Left colon (tissue), 2 donors: ENCODE measurements around the gene SLC16A1. TPM values are rescaled to one million over a fixed set of nuclear protein-coding genes. Genes with fewer than 3 reads are reported as not detected.
"Not testable (repeated sequence)": the region's sequence is repeated elsewhere in the genome, so short reads cannot be mapped to it uniquely, and the experiment has no call there.

Source experiments
- ATAC-seq: fragments of 200-7000 bp; cut with Tn5 transposase; one replicate; pipeline ENCODE4 v1.9.1; 2020; ENCODE audit warnings: mild to moderate bottlenecking, moderate library complexity
- DNase-seq, 2 donors: peaks; one replicate each; pipeline ENCODE4 v3.0.0-alpha.2; 2020
- intact Hi-C, 2 donors: fragments of 100-400 bp; cut with DNase I in 1 of 2; cut with micrococcal nuclease in 1 of 2; formaldehyde crosslinking; loops; one replicate each; pipeline versions ENCODE4 v1.11.2 to v1.14.0; 2022; cut with DNase I, micrococcal nuclease
- total RNA-seq, 2 donors: library from RNA; stranded (reverse); fragmentation: NEBNext Ultra II Directional; extraction: Animal tissue kit (Norgen Biotek cat#: 25700); gene quantifications; one replicate each; pipeline ENCODE4 v1.2.1, GENCODE V29; 2021
- donor health status: DM: no; HTN: no; CAD: no.
- donor health status: DM: yes; HTN: yes; CAD: no.

The SLC16A1 gene
- total RNA-seq, 2 donors from 2014 or later: 83.3 to 121 TPM

DNA sequence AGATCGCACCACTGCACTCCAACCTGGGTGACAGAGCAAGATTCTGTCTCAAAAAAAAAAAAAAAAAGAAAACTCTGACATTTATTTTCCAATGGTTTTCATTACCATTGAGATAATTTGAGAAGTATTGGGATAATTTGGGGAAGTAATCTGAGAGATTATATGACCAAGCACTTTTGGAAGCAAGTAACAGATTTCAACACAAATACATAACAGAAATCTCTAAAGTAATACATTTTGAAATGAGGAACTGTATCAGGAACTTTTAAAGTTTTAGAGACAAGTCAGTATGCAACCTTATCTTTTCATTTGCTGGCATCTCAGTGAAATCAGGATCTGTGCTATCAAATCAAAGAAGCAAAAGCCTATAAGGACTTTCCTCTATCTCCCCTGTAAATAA is 25.4 kb upstream of the SLC16A1 start:
- intact Hi-C loops: no loop called here
- DNase-seq (no peak), ATAC-seq (peak; percentile 8)

DNA sequence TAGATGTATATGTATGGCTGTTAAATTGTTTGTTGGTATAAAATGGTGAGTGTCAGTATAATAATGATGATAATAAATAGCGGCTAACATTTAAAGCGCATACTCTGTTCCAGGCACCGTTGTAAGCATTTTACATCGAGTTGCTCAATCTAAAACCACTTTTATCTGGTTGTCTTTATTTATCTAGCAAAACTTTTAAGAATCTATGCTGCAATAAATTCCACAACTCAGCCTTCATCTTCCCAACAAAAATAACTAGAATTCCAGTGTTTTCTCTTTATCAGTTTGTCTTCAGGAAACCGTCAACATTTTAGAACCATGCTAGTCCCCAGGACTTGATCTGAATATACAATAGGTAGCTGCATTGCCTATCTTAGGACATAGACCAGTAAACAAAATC is 19.3 kb upstream of the SLC16A1 start:
- ATAC-seq: no peak
- no peak for DNase-seq
- intact Hi-C loops: no loop called here

DNA sequence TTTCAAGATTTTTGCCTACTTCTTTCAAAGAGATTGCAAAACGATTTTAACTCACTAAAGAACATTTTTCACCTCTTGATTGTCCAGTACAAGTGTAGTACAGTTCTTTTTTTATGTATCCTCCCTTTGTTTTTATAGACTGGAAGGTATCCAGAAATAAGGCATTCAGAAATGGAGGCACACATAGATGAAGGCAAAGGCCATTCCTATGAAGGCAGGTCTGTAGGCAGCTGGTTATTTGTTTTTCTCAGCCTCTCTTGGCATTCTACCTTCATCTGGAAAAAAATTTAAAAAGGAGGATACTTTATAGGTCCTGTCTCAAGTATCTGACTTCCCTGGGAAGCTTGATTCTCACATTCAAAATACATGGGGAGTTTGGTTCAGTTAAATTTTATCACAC is 18.6 kb upstream of the SLC16A1 start:
- intact Hi-C loops: no loop called here
- ATAC-seq: peak; percentile 81
- no peak for DNase-seq

DNA sequence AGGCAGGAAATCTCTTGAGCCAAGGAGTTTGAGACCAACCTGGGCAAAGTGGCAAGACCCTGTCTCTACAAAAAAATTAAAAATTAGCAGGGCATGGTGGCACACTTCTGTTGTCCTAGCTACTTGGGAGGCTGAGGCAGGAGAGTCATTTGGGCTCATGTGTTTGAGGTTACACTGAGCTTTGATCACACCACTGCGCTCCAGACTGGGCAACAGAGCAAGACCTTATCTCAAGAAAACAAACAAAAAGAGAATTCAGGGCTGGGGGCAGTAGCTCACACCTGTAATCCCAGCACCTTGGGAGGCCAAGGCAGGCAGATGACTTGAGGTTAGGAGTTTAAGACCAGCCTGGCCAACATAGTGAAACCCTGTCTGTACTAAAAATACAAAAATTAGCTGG is 17.8 kb upstream of the SLC16A1 start:
- ATAC-seq: no peak
- intact Hi-C loops: no loop called here
- no peak for DNase-seq

DNA sequence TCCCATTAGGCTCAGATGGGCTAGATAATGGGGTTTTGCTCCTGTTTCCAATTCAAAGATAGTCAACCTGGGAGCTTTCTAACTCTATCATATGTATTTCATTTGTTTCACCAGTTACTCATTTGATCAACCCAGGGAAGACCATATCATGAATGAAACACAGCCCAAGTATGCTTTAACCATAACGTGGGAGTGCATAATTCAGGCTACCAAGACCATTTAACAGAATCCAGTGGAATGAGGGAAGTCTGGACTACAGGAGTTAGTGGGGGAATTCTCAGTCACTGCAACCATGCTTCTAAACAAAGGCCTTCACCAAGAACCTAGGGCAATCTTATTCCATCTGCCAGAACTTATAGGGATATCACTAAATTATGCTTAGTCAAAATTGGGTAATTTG is 15.0 kb upstream of the SLC16A1 start:
- DNase-seq (no peak), ATAC-seq (no peak)
- intact Hi-C loops: no loop called here

DNA sequence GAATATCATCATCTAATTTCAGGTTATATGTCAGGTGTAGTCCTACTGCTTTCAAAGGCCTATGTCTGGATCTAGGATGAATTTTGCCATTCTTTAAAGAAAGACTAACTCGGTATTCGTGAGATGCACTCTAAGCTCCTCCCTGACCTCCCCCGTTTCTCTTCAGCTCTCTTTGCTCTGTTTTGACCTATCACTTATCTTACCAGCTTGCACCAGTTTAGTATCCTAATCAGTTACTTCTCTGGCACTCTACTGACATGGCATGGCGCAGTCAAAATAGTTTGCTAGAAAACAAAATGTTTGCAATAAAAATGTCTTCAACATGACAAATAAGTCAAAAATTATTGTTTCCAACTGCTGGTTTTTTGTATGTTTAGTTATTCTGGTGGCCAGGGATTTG is 8.4 kb upstream of the SLC16A1 start:
- intact Hi-C loops: no loop called here
- DNase-seq (no peak), ATAC-seq (no peak)

DNA sequence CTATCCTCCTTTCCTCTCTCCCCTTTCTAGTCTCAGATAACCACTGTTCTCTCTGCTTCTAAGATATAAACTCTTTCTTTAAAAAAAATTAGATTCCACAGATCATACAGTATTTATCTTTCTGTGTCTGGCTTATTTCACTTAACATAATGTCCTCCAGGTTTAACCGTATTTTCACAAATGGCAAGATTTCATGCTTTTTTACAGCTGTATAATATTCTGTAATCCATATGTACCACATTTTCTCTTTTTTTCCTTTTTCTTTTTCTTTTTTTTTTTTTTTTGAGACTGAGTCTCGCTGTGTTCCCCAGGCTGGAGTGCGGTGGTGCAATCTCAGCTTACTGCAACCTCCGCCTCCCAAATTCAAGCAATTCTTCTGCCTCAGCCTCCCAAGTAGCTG is 5.1 kb upstream of the SLC16A1 start:
- intact Hi-C loops: no loop called here
- ATAC-seq (no peak), DNase-seq (no peak)

DNA sequence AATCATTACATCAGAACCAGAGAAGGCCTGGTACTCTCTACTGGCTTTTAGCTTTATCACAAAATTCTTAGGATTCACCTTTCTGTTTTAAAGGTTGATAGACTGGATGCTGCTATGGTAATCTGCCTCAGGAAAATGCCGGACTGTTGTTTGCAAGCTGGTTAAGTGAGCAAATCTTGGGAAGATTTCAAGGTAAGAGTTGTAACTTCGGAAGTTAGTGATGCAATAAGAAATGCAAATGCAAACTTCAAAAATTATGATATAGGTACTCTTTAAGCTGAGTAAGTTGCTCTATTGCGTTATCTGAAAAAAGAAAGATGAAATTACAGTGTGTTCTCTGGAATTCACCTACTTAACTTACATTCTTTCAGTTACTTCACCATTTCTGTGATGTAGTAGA is 4.4 kb upstream of the SLC16A1 start:
- no peak for ATAC-seq
- intact Hi-C loops: no loop called here

DNA sequence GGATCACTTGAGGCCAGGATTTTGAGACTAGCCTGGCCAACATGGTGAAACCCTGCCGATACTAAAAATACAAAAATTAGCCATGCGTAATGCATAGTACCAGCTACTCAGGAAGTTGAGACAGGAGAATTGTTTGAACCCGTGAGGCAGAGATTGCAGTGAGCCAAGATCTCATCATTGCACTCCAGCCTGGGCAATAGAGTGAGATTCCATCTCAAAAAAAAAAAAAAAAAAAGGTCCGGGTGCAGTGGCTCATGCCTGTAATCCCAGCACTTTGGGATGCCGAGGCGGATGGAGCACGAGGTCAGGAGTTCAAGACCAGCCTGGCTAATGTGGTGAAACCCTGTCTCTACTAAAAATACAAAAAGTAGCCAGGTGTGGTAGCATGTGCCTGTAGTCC is 2.2 kb upstream of the SLC16A1 start:
- intact Hi-C loops, DNase-seq, ATAC-seq: not testable (repeated sequence)

More for the DNA sequence above, 4.4 kb upstream of the SLC16A1 start:
- no peak for DNase-seq

DNA sequence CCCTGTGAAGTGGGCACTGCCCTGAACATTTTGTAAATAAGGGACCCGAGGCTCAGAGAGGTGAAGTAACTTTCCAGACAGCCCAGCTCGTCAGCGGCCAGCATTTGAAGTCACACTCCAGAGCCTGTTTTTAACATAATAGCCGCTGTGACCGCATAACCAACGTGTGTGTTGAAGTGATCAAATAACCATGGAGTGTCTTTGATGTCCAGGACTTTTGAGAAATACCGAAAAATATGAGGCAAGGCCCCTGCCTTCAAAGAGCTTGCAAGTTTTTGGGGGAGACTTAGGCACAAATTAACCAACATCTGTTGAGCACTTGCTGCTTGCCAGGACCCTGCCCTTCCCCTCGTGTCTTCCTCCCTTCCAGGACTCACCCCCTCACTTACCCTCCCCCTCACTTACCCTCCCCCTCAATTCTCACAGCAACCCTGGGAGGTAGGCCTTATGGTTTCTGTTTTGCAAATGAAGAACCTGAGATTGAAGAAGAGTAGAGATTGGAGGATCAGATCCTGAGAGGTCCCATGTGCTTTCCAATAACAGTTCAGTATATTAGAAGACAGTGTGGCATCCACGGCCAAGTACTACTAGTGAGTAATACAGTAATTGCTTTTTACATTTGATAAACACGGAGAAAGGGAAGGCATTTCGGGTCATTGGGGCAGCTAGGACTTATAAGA is 1.3 kb upstream of the SLC16A1 start:
- ATAC-seq (no peak), DNase-seq (peak; percentile 19 to 45)
- intact Hi-C loops: no loop called here

DNA sequence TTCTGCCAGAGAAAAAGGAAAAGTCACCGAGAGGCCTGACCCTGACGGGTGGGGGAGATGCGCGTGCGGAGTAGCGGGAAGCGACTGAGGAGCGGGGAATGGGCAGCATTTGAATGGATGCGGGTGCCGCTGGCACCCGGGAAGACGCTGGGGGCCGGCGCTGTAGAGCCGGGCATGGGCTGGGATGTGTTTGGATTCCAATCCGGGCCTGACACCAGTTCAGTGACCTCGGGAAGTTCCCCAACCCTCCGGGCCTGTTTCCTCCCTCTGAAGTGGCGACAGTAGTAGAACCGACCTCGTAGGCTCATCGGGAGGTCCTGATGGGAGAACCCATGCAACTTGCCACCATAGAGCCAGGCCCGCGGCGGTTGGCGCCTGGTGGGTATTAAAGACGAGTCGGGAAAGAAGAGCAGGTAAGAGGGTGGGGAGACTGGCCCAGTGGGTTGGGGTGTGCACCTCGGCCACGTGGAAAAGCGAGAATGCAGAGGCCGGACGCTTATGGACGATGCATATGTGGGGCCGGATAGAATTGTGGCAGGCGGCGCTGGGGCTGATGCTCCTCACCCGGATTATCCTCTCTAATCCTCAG is 642 bp upstream of the SLC16A1 start:
- DNase-seq (peak; percentile 25 to 46), ATAC-seq (no peak)
- intact Hi-C loops: no loop called here

DNA sequence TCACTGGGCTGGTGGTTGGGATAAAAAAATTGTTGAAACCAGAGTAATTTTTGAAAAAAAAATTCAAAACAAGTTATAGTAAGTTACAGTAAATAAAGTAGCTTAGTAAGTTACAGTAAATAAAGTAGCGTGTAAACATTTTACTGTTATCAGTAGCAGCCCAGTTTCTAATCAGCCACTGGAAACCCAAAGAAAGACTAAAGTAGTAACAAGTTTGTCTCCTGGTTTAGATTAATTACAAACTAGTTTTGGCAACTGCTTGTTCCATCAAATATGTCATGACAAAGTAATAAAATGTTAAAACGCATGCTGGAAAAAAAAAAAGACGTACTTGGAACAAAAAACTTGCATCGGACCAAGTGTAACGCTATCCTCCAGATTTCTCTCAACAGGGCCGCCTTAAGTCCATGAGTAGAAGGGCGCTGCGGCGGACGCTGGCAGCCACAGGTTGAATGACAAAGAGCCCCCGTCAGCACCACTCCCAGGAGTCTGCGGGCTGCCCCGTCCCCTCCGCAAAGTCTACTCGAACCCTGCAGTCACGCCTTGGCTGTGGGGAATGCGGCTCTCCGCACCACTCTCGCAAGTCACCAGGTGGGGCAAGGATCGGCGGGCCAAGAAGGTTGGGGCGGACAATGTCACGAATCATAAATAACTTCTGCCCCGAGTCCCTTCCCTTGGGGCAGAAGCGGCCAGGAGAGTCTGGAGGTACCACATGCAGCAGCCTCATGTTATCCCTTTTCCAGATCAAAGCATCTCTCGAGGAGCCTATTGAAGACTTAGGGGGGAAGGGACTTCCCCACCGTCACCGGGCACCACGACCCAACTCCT is 837 bp downstream of the SLC16A1 start:
- intact Hi-C loops: no loop called here
- DNase-seq (peak; percentile 53 to 70), ATAC-seq (peak; percentile 52)

DNA sequence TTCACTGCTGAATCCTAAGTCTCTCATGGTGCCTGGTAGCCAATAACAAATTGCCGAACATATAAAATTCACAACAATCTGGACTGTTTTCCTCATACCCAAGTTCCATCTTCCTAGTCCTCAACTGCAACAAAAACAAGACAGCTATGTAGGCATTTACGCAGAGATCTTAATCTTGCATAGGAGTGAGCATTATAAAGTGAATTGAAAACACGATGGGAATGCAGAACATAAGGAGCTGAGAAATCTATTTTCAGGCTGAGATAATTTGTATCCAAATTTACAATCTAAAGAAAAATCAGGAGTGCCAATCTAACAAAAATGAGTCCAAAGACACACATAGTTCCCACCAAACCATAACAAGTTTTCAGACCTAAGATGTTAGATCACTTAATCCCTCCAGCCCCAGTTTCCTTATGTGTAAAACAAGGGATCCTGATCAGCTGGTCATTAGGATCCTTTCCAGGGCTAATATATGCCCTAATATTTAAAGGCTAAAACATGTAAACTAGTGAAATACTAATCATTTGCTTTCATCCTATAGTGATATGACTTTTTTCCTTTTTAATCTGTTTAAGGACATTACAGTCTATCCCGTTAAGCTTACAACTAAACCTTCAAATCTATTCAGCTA is 1.9 kb downstream of the SLC16A1 start:
- DNase-seq (no peak), ATAC-seq (no peak)
- intact Hi-C loops: no loop called here

DNA sequence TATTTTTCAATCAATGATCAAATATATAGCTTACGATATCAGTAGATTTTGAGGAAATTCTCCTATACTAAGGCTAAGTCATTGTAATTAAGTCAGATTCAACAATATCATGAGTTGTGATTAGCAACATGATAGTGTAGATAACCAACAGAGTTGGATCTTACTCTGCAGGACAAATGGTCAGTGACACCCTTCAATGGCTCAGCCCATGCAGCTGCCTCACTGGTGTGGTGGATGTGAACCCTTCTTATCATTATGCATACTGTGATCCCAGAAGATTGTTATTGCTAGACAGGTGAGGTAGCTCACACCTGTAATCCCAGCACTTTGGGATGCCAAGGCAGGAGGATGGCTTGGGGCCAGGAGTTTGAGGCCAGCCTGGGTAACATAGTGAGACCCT is 5.6 kb downstream of the SLC16A1 start:
- DNase-seq: no peak
- intact Hi-C loops: no loop called here

DNA sequence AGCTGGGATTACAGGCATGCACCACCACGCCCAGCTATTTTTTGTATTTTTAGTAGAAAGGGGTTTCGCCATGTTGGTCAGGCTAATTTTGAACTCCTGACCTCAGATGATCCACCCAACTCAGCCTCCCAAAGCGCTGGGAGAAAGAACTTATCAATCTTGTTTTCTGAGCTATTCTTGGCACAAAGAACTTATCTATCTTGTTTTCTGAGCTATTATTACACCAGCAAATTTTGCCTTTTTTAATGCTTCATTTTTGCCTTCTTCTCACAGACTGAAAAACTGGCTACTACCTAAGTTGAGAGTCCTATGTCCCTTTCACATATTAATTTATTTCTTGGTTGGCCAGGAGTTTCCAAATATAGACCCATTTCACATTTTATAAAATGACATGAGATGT is 9.3 kb downstream of the SLC16A1 start:
- DNase-seq (no peak), ATAC-seq (no peak)
- intact Hi-C loops: no loop called here

More for the DNA sequence above, 5.6 kb downstream of the SLC16A1 start:
- ATAC-seq: no peak

DNA sequence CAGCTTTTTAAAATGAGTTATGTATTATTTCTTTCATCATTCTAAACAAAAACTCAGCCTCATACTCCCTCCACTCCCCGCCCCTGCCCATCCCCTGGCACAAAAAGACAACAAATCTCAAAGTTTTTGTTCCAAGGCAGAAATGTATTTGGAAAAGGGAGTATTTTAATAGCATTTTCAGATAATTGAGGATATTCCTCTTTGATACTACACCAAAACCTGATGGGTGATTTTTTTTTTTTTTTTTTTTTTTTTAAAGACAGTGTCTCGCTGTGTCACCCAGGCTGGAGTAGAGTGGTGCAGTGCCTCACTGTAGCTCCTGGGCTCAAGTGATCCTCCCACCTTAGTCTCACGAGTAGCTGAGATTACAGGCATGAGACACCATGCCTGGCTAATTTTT is 16.2 kb downstream of the SLC16A1 start:
- no peak for ATAC-seq
- intact Hi-C loops: no loop called here
- DNase-seq: no peak

DNA sequence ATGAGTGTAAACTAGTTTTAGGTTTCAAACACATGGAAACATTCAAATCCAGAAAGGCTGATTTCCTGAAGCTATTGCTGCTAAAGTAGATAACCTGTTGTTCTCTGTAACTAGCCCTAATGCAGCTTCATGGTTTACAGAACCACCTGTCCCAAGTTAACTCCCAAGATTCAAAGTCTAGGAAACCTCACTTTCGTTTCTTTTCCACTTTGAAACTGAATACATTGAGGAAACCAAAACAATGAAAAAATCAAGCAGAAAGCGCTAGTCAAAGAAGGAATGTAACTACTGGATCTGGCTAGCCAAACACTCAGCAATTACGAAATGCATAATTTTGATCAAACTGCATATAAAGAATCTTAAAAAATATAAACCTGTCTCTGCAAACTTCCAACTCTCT is 17.8 kb downstream of the SLC16A1 start:
- intact Hi-C loops: no loop called here
- ATAC-seq (peak; percentile 78), DNase-seq (no peak)

DNA sequence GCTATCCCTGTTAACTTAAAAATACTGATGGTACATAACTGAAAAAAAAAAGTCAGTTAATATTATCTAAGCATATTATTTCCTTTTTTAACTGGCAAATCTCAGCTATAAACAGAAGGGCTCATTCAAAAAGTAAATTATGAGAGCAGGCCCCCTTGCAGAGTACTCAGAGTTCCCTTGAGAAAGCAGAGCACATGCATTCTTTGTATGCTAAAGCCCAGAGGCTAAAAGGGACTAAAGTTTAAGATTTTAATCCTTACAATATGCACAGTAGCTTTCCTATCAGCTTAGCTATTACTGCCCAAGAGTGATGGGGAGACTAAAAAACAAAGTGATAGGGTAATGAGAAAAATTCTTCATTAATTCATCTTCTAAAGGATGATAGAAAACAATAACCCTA is 18.5 kb downstream of the SLC16A1 start:
- no peak for DNase-seq
- no peak for ATAC-seq
- intact Hi-C loops: no loop called here

DNA sequence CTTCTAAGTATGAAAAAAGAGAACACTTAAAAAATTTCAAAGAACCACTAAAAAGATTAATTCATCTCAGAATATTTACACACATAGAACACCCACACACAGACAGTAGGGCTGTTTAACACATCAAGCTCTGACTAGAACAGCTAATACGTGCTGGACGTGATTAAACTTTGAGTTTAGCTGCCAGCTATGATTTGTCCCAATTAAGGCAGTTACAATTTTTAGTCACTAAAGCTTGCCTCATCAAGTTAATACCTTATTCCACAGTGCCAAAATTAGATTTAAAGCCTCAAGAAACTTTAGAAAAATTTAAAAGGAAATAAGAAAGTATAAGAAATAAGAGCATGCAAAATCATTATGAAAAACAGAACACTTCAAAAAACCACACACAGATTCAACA is 18.9 kb downstream of the SLC16A1 start:
- DNase-seq (no peak), ATAC-seq (no peak)
- intact Hi-C loops: no loop called here
